Esophagus muscularis mucosa (tissue), 4 donors: ENCODE measurements around the gene WWOX. TPM values are rescaled to one million over a fixed set of nuclear protein-coding genes. Genes with fewer than 3 reads are reported as not detected.

Experiments used
- DNase-seq: peaks from one replicate; pipeline ENCODE4 v3.0.0-alpha.2; 2017; ENCODE audit errors: extremely low spot score
- H3K27ac ChIP-seq, 4 donors: fragments of 200-600 bp; sonication (generic); replicated peaks in 1 of 4; 1 replicate in 3 of 4; 2 replicates in 1 of 4; pipeline ENCODE4 v1.5.1; 2016 to 2019; ENCODE audit warnings: mild to moderate bottlenecking in 1 of 4
- H3K27me3 ChIP-seq, 4 donors: fragments of 200-600 bp; sonication (generic); one replicate each; pipeline versions ENCODE4 v1.5.1 to v1.6.0; 2016 to 2019
- H3K36me3 ChIP-seq, 4 donors: fragments of 200-600 bp; sonication (generic); one replicate each; pipeline ENCODE4 v1.5.1; 2016 to 2019
- H3K4me1 ChIP-seq, 4 donors: fragments of 200-600 bp; sonication (generic); one replicate each; pipeline ENCODE4 v1.5.1; 2016 to 2019
- H3K4me3 ChIP-seq, 4 donors: fragments of 200-600 bp; sonication (generic); 1 replicate in 2 of 4; 2 replicates in 2 of 4; pipeline ENCODE4 v1.5.1; 2016 to 2019; ENCODE audit warnings: mild to moderate bottlenecking in 4 of 4, moderate library complexity in 1 of 4
- H3K9me3 ChIP-seq, 4 donors: fragments of 200-600 bp; sonication (generic); 1 replicate in 3 of 4; 2 replicates in 1 of 4; pipeline ENCODE4 v1.5.1; 2016 to 2019
- EP300 ChIP-seq: sonication (generic); formaldehyde crosslinking; IDR thresholded peaks from one replicate; pipeline ENCODE4 v1.6.1; 2017; ENCODE audit warnings: antibody characterized with exemption
- POLR2A ChIP-seq: fragments of 450-650 bp; IDR thresholded peaks from one replicate; pipeline ENCODE4 v1.6.1; 2017; ENCODE audit warnings: antibody characterized with exemption, moderate library complexity, mild to moderate bottlenecking, low read depth
- POLR2AphosphoS5 ChIP-seq, 2 donors: sonication (generic); formaldehyde crosslinking; IDR thresholded peaks; one replicate each; pipeline ENCODE4 v1.6.1; 2017; ENCODE audit warnings: antibody characterized with exemption in 2 of 2
- WGBS: methylation state at CpG from one replicate; pipeline ENCODE4 v1.1.5; 2018; 5-methylcytosine and 5-hydroxymethylcytosine counted together
- intact Hi-C: fragments of 100-400 bp; cut with DNase I; formaldehyde crosslinking; loops from one replicate; pipeline ENCODE4 v1.15.1; 2023
- total RNA-seq, 4 donors: library from RNA; depleted of rRNA; stranded (reverse); fragments of >200 nt; gene quantifications; one replicate each; pipeline versions ENCODE4 v1.1.0 to v1.2.1, GENCODE V29; 2016
- TF ChIP-seq, protein P1 (sequence below), 3 experiments: fragments of 200-600 bp in 2 of 3; fragments of 450-650 bp in 1 of 3; sonication (generic) in 2 of 3; IDR thresholded peaks; one replicate each; pipeline ENCODE4 v1.5.1; 2017 to 2019; ENCODE audit warnings: antibody characterized with exemption in 3 of 3, mild to moderate bottlenecking in 2 of 3, moderate library complexity in 1 of 3

Gene WWOX
- total RNA-seq, 4 donors from 2014 or later: 14.4 to 27.8 (median 15.4) TPM

DNA sequence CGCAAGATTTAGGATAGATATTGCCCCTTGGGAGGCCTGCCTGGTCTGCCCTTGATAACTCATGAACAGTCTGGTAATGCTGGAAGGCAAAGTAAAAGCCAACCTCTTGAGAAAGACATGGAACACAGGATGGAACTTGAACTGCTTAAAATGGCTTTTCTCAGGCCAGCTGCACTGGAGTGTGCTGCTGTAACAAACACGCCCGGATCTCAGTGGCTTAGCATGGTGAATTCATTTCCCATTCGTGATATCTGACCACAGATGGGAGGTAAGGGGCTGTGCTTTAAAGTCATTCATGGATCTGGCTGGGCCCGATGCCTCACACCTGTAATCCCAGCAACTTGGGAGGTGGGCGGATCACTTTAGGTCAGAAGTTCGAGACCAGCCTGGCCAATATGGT is 113.2 kb downstream of the WWOX start:
- DNase-seq: peak; percentile 42
- Histone ChIP-seq H3K9me3 (no peaks in the 10 kb centered on the region), H3K36me3 (no peaks in the 10 kb centered on the region), H3K27ac (no peak overlapping the region), H3K27me3 (peaks cover 0 to 28% (median 0%) of the 10 kb centered on the region in 4 donors), H3K4me3 (no peak overlapping the region), H3K4me1 (peaks cover 0 to 14% (median 13%) of the 10 kb centered on the region in 4 donors)
- intact Hi-C loops: no loop called here
- TF ChIP-seq, protein P1, sequence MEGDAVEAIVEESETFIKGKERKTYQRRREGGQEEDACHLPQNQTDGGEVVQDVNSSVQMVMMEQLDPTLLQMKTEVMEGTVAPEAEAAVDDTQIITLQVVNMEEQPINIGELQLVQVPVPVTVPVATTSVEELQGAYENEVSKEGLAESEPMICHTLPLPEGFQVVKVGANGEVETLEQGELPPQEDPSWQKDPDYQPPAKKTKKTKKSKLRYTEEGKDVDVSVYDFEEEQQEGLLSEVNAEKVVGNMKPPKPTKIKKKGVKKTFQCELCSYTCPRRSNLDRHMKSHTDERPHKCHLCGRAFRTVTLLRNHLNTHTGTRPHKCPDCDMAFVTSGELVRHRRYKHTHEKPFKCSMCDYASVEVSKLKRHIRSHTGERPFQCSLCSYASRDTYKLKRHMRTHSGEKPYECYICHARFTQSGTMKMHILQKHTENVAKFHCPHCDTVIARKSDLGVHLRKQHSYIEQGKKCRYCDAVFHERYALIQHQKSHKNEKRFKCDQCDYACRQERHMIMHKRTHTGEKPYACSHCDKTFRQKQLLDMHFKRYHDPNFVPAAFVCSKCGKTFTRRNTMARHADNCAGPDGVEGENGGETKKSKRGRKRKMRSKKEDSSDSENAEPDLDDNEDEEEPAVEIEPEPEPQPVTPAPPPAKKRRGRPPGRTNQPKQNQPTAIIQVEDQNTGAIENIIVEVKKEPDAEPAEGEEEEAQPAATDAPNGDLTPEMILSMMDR (IDR thresholded peaks at IDR 0.05): no peak
- no peak for TF ChIP-seq EP300
- TF ChIP-seq POLR2A: no peak
- TF ChIP-seq POLR2AphosphoS5 (IDR thresholded peaks at IDR 0.05): no peak
- WGBS: 88% methylated on average over 7 of the region's 7 CpGs

DNA sequence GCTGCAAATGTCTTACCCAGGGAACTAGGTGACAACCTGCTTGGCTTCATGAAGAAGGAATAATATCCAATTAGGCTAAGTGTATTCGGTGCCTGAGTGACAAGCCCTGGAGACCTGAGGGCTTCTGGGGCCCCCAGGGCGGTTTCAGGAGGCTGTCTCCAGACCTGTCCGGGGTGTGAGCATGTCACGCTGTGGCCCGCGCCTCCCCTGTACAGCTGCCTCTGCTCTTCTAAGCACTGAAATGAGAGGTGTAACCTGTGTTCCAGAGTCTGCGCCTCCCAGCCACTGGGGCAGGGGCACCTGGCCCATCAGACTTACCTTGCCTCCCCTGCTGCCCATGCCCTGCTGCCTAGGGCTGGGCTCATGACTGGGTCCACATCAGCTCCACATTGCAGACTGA is 114.3 kb downstream of the WWOX start:
- no peaks in the 10 kb centered on the region for H3K36me3 ChIP-seq
- H3K27me3 ChIP-seq: peaks cover 0 to 28% (median 0%) of the 10 kb centered on the region in 4 donors
- WGBS: 100% methylated on average over 2 of the region's 7 CpGs
- intact Hi-C loops: no loop called here
- peak; percentile 89 for DNase-seq
- H3K9me3 ChIP-seq: no peaks in the 10 kb centered on the region
- H3K27ac ChIP-seq: no peak overlapping the region
- no peak overlapping the region for H3K4me3 ChIP-seq
- TF ChIP-seq POLR2A: no peak
- no peak for TF ChIP-seq EP300
- TF ChIP-seq, protein P1 (IDR thresholded peaks at IDR 0.05): no peak
- no peak for TF ChIP-seq POLR2AphosphoS5 (IDR thresholded peaks at IDR 0.05)
- peaks cover 0 to 14% (median 13%) of the 10 kb centered on the region in 4 donors for H3K4me1 ChIP-seq

DNA sequence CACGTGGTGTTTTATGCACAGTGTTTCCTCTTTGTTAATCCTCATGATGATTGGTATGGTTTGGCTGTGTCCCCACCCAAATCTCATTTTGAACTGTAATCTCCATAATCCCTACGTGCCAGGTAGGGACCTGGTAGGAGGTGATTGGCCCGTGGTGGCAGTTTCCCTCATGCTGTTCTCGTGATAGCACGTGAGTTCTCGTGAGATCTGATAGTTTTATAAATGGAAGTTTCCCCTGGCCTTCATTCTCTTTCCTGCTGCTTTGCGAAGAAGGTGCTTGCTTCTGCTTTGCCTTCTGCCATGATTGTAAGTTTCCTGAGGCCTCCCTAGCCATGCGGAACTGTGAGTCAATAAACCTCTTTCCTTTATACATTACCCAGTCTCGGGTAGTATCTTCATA is 115.8 kb downstream of the WWOX start:
- no peaks in the 10 kb centered on the region for H3K36me3 ChIP-seq
- intact Hi-C loops: no loop called here
- no peak overlapping the region for H3K27ac ChIP-seq
- TF ChIP-seq POLR2A: no peak
- no peak for TF ChIP-seq POLR2AphosphoS5 (IDR thresholded peaks at IDR 0.05)
- TF ChIP-seq, protein P1 (IDR thresholded peaks at IDR 0.05): no peak
- no peak for TF ChIP-seq EP300
- no peak overlapping the region for H3K4me3 ChIP-seq
- no peaks in the 10 kb centered on the region for H3K9me3 ChIP-seq
- DNase-seq: peak; percentile 75
- H3K27me3 ChIP-seq: peaks cover 0 to 28% (median 0%) of the 10 kb centered on the region in 4 donors
- WGBS: 97% methylated on average over 9 of the region's 9 CpGs
- peaks cover 0 to 9% (median 7%) of the 10 kb centered on the region in 4 donors for H3K4me1 ChIP-seq

- no peak overlapping the region for H3K27ac ChIP-seq
- TF ChIP-seq POLR2AphosphoS5 (IDR thresholded peaks at IDR 0.05) (no peak), EP300 (no peak), POLR2A (no peak)
- TF ChIP-seq, protein P1 (IDR thresholded peaks at IDR 0.05): no peak
- H3K27me3 ChIP-seq: peaks cover 0 to 28% (median 0%) of the 10 kb centered on the region in 4 donors
- H3K36me3 ChIP-seq: no peaks in the 10 kb centered on the region
- no peaks in the 10 kb centered on the region for H3K9me3 ChIP-seq
- peak; percentile 8 for DNase-seq
- no peaks in the 10 kb centered on the region for H3K4me1 ChIP-seq
- intact Hi-C loops: no loop called here
- no peak overlapping the region for H3K4me3 ChIP-seq
- WGBS: 98% methylated on average over 4 of the region's 4 CpGs
Observed at GRCh38 chr16:78216166-78216745, 116.8 kb downstream of the WWOX start.

- intact Hi-C loops: no loop called here
Observed at GRCh38 chr16:78217276-78217675, 117.8 kb downstream of the WWOX start.

More at GRCh38 chr16:78217276-78217675, 117.8 kb downstream of the WWOX start:
- TF ChIP-seq POLR2AphosphoS5 (IDR thresholded peaks at IDR 0.05) (no peak), EP300 (no peak), POLR2A (no peak)
- TF ChIP-seq, protein P1 (IDR thresholded peaks at IDR 0.05): no peak
- WGBS: 90% methylated on average over 7 of the region's 7 CpGs
- H3K9me3 ChIP-seq: no peaks in the 10 kb centered on the region
- H3K27me3 ChIP-seq: peaks cover 0 to 20% (median 0%) of the 10 kb centered on the region in 4 donors
- H3K4me3 ChIP-seq: no peak overlapping the region
- H3K36me3 ChIP-seq: no peaks in the 10 kb centered on the region
- peak; percentile 57 for DNase-seq
- no peaks in the 10 kb centered on the region for H3K4me1 ChIP-seq
- no peak overlapping the region for H3K27ac ChIP-seq
